Fibroblast of skin of scalp (primary cell): ENCODE data around the gene ZNF700.
A peak's percentile ranks its signal among the peaks of the same experiment; 100 is the strongest.
"Not testable (repeated sequence)": the region's sequence is repeated elsewhere in the genome, so short reads cannot be mapped to it uniquely, and the experiment has no call there.

Experiments
- DNase-seq: peaks from one replicate; pipeline ENCODE4 v3.0.0-alpha.2; 2013

The ZNF700 gene

DNA sequence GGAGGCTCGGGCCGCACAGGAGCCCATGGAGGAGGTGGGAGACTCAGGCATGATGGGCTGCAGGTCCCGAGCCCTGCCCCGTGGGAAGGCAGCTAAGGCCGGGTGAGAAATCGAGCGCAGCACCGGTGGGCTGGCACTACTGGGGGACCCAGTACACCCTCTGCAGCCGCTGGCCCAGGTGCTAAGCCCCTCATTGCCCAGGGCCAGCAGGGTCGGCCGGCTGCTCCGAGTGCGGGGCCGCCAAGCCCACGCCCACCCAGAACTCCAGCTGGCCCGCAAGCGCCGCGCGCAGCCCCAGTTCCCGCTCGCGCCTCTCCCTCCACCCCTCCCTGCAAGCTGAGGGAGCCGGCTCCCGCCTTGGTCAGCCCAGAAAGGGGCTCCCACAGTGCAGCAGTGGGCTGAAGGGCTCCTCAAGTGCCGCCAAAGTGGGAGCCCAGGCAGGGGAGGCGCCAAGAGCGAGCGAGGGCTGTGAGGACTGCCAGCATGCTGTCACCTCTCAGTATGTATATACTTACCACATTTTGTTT is 16.5 kb downstream of the ZNF700 start:
- not testable (repeated sequence) for DNase-seq

DNA sequence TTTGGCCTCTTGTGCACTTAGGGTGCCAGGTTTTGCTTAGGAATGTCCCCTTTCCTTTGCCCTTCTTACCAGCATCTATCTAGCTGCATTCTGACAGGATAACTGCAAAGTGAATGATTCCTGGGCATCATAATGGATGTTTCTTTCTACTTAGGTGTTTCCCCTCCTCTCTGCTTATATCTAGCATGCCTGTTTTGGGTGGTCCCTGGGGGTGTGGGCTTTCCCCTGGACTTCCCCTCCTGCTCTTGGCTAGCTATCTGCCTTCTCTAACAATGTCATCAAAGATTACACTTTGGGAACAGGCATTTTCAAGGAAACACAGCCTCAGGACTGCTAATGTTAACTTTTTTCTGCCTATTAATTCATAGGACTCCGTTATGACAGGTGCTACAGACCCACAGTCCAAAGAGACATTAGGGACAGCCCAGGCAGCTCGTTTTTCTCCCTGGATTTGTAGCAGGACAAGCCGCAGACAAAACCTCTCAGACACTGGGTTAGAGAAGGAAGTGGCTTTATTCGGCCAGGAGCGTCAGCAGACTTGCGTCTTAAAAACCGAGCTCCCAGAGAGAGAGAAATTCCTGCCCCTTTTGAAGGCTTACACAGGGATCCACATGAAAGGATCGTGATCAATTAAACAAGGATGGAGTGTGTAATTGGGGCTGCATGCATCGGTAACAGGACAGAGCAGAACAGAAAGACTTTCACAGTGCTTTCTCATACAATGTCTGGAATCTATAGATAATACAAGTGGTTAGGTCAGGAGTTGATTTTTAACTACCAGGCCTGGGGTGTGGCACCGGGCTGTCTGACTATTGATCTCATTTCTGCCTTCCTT is 17.3 kb downstream of the ZNF700 start:
- DNase-seq = no peak

DNA sequence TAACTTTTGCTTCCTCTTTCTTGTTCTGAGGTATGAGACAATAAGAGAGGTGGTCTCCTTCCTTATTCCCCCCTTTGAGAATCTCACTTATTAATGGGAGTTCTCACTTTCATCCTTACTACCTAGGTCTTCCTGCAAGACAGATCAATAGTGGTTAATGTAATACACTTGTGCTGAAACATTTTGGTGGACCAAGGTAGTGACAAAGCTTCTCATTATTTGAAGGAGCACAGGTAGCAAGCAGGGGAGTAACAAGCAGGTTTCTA is 17.9 kb downstream of the ZNF700 start:
- no peak for DNase-seq

DNA sequence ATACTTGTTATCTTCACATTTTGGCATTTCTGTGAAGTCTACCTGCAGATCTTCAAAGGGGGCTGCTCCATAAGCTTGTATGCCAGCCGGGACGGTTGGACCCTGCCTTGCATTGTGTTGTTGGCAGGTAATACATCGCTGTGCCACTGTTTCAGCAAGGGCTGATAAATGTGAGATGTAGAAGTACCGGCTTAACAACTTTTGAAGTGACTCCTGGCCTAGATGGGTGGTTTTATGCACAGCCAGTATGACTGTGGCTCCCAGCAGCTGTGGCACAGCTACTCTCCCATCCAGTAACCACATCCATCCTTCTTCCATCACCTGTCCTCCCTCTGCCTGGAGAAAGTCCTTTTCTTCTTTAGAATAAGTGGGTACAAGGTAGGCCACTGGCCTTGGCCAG is 19.7 kb downstream of the ZNF700 start:
- no peak for DNase-seq

DNA sequence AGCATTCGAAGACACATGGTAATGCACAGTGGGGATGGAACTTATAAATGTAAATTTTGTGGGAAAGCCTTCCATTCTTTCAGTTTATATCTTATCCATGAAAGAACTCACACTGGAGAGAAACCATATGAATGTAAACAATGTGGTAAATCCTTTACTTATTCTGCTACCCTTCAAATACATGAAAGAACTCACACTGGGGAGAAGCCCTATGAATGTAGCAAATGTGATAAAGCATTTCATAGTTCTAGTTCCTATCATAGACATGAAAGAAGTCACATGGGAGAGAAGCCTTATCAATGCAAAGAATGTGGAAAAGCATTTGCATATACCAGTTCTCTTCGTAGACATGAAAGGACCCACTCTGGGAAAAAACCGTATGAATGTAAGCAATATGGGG is 23.7 kb downstream of the ZNF700 start:
- no peak for DNase-seq

GRCh38 chr19:11949201-11949600 is 24.3 kb downstream of the ZNF700 start:
- DNase-seq = no peak

DNA sequence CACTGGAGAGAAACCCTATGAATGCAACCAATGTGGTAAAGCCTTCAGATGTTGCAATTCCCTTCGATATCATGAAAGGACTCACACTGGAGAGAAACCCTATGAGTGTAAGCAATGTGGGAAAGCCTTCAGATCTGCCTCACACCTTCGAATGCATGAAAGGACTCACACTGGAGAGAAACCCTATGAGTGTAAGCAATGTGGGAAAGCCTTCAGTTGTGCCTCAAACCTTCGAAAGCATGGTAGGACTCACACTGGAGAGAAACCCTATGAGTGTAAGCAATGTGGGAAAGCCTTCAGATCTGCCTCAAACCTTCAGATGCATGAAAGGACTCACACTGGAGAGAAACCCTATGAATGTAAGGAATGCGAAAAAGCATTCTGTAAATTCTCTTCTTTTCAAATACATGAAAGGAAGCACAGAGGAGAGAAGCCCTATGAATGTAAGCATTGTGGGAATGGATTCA is 24.7 kb downstream of the ZNF700 start:
- DNase-seq = not testable (repeated sequence)

DNA sequence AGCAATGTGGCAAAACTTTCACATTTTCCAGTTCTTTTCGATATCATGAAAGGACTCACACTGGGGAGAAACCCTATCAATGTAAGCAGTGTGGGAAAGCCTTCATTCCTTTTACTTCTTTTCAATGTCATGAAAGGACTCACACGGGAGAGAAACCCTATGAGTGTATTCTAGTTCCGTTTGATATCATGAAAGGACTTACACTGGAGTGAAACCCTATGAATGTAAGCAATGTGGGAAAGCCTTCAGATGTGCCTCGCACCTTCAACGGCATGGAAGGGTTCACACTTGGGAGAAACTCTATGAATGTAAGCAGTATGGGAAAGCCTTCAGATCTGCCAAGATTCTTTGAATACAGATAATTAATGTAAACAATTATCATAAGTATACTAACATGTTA is 25.4 kb downstream of the ZNF700 start:
- no peak for DNase-seq

GRCh38 chr19:11963566-11964355 is 38.9 kb downstream of the ZNF700 start:
- DNase-seq = peak; percentile 73

- no peak for DNase-seq
Observed at GRCh38 chr19:11964496-11964857, 39.6 kb downstream of the ZNF700 start.

DNA sequence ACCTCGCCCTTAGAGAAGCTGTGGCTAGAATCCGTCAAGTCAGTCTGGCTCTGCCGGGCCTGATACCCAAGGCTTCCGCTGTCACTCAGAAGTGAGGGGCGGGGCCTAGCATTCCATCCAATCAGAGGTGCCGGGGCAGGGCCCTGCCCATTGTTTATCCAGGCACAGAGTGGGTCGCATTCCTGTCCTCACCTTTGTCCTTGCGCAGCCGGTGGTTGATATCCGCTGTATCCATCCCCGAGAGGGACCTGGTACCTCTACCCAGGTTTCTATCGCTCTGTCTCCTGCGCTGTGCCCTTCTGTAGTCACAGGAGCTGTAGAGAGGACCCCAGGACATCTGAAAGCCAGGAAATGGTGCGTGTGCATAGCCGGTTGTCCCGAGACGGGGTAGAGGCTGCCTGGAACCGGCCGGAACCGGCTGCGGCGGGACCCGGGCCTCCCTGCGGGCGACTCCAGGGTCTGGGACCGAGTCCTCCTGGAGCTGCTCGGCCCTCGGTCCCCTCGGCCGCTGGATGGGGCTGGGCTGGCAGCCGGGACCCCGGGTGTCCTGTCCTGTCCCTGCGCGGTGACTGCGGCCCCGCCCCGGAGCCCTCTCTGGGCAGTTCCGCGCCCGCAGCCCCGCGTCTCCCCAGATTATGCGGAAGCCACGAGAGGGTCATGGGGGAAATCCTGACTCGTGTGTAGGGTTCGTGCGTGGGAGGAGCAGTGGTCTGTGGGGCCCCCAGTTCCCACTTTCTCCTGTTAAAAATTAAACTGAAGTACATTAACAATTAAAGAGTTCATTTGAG is 40.1 kb downstream of the ZNF700 start, which contains the start of gene ZNF763:
Gene ZNF763, plus strand, starts transcription at position 183 of the 788 bp plus-strand sequence. Its CDS starts 169 bp downstream, at position 352.
- DNase-seq = peak; percentile 77

GRCh38 chr19:11970174-11970573 is 45.3 kb downstream of the ZNF700 start:
- no peak for DNase-seq

DNA sequence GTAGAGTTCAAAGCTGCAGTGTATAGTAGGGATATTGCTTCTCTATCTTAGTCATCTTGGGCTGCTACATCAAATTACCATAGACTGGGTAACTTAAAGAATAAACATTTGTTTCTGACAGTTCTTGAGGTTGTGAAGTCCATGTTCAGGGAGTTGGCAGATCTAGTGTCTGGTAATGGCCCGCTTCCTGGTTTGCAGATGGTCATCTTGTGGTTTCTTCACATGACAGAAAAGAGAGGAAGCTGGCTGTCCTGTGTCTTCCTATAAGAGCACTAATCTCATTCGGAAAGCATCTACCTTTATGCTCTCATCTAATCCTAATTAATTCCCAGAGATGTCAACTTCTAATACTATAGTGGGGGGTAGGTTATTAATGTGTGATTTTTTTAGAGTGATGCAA is 46.1 kb downstream of the ZNF700 start:
- no peak for DNase-seq

DNA sequence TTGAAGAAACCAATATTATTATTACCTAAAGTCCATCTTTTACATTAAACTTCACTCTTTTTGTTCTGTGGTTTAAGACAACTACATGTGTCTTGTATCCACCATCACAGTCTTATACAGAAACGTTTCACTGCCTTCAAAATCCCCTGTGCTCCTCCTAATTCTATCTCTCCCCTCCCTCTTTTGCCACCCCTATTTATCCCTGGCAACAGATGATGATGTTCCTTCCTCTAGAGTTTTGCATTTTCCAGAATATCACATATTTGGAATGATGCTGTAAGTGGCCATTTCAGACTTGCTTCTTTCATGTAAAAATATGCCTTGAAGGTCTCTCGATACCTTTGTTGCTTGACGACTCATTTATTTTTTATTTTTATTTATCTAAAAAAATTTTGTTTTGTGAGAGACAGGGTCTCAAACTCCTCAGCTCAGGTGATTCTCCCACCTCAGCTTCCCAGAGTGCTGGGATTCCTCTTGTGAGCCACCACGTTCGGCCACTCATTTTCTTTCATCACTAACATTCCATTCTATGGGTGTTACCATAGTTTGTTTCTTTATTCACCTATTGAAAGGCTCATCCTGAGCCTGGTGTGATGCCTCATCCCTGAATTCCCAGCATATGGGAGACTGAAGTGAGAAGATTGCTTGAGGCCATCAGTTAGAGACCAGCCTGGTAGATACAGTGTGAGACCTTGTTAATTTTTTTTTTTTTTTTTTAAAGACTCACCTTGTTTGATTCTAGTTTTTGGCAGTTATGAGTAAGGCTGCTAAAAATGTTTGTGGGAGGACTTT is 48.3 kb downstream of the ZNF700 start:
- no peak for DNase-seq

GRCh38 chr19:11978492-11979100 is 53.7 kb downstream of the ZNF700 start:
- DNase-seq = peak; percentile 2

GRCh38 chr19:11979527-11979926 is 54.6 kb downstream of the ZNF700 start:
- DNase-seq = no peak

DNA sequence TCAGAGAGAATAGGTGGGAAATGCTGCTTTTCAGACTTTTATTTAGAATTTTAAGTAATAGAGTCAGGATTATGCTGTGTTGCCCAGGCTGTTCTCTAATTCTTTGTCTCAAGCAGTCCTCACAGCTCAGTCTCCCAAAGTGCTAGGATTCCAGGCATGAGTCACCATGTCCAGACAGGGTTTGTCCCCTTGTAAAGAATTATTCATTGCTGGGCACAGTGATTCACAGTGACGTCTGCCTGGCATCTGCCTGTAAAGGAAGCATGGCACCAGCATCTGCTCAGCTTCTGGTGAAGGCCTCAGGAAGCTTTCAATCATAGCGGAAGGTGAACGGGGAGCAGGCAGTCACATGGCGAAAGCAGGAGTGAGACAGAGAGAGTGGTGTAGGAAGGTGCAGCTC is 57.6 kb downstream of the ZNF700 start:
- peak; percentile 20 for DNase-seq

DNA sequence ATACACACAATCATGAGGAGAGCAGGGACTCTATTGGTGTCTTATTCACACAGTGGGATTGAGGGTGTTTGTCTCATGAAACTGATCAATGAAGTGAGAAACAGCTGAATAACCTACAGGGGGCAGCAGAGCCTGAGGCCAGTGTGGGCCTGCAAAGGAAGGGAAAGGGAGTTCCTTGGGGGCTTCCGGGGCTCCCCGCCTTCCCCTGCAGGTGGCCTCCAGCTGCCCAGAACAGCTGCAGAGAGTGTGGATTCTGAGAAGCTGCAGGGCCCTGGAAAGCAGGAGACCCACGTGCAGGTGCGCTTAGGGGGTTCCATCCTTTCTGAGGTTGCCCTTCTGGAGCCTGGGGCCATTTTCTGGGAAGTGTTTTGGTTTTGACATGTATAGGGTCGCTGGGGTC is 60.1 kb downstream of the ZNF700 start:
- DNase-seq = no peak

- no peak for DNase-seq
Observed at GRCh38 chr19:11986754-11987153, 61.8 kb downstream of the ZNF700 start.

DNA sequence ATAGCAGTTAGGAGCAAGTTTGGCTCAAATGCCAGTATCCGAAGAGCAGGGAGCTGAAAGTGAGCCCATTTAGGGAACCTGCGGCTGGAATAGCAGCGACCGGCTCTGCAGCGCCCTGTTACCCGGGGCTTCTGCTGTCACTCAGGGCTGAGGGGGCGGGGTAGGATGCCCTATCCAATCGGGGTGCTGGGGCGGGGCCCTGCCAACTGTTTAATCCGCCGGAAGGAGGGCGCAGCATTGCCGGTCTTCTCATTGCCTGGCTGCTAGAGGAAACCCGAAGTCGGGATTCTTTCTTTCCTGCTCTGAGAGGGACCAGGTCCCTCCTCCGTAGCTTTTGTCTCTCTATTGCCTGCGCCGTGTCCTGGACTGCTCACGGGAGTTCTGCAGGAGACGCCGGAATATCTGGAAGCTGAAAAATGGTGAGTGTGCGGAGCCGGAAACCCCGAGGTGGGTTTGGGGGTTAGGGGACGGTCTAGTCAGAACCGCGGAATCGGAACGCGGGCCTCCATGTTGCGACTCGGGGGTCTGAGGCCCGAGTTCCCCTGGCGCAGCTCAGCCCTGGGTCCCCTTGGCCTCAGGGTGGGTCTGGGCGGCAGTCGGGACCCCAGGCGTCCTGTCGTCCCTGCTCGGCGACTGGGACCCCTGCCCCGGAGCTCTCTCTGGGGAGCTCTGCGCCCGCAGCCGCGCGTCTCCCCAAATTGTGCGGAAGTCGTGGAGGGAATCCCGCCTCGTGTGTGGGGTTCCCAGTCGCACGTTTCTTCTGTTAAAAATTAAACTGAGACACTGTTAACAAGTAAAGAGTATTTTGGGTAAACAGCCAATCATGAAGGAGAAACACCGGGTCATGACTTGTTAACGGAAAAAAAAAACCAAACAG is 62.7 kb downstream of the ZNF700 start:
- peak; percentile 94 for DNase-seq

DNA sequence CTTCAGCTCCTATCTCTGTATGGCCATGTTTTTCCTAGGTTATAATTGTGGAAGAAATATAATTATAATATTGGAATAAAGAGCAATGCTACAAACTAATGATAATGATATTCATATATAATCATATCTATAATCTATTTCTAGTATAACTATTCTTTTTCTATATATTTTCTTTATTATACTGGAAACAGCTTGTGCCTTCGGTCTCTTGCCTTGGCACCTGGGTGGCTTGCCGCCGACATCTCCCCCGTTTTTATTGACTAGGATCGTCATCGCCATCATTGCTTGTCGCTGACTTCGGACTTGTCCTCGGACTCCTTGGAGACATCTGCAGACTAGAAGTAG is 64.2 kb downstream of the ZNF700 start:
- no peak for DNase-seq
